PC-3 (cell line): Measurements from ENCODE around the gene SIVA1. TPM values are rescaled to one million over a fixed set of nuclear protein-coding genes. Genes with fewer than 3 reads are reported as not detected.

Experiments used
- ATAC-seq: fragments of 200-7000 bp; cut with Tn5 transposase; 2 replicates; pipeline ENCODE4 v1.9.1; 2020; ENCODE audit warnings: mild to moderate bottlenecking, moderate library complexity
- BruUV-seq: library from RNA; stranded (reverse); fragments of 400-500 nt; replicated peaks from 2 replicates; lab custom pipeline; 2021; lab: Mats Ljungman, UMichigan
- CTCF ChIA-PET: fragments of 300-600 bp; sonication (Branson Sonifier 250); formaldehyde crosslinking; loops from one replicate; lab custom pipeline; 2022; ENCODE audit warnings: antibody characterized with exemption; lab: Charles Lee
- POLR2A ChIA-PET: fragments of 300-600 bp; sonication (Branson Sonifier 250); formaldehyde crosslinking; loops from one replicate; lab custom pipeline; 2022; ENCODE audit warnings: antibody characterized with exemption; ENCODE audit not compliant: unreplicated experiment; lab: Charles Lee
- DNase-seq: peaks from one replicate; pipeline ENCODE4 v3.0.0-alpha.2; 2015
- H2AFZ ChIP-seq: fragments of 300-600 bp; sonication (generic); 2 replicates; pipeline ENCODE4 v1.6.0; 2016; ENCODE audit warnings: antibody characterized with exemption, low read length
- H3F3A ChIP-seq: fragments of 300-600 bp; sonication (generic); one replicate; pipeline ENCODE4 v1.6.0; 2017; ENCODE audit warnings: antibody characterized with exemption, low read length, control low read depth, mild to moderate bottlenecking; ENCODE audit not compliant: unreplicated experiment
- H3K27ac ChIP-seq: fragments of 300-600 bp; sonication (generic); 2 replicates; pipeline ENCODE4 v1.5.1; 2016; ENCODE audit warnings: mild to moderate bottlenecking, low read length
- H3K27me3 ChIP-seq: fragments of 300-600 bp; sonication (generic); 2 replicates; pipeline ENCODE4 v1.6.1; 2016; ENCODE audit warnings: low read length, mixed read lengths
- H3K36me3 ChIP-seq: fragments of 300-600 bp; sonication (generic); 2 replicates; pipeline ENCODE4 v1.6.1; 2016; ENCODE audit warnings: low read depth, mixed run types, low read length, mixed read lengths
- H3K4me1 ChIP-seq: fragments of 300-600 bp; sonication (generic); 2 replicates; pipeline ENCODE4 v1.5.1; 2016; ENCODE audit warnings: low read length; ENCODE audit not compliant: insufficient read depth
- H3K4me2 ChIP-seq: fragments of 300-600 bp; sonication (generic); 2 replicates; pipeline ENCODE4 v1.6.0; 2016; ENCODE audit warnings: low read length
- H3K4me3 ChIP-seq: fragments of 300-600 bp; sonication (generic); 2 replicates; pipeline ENCODE4 v1.5.1; 2016; ENCODE audit warnings: mild to moderate bottlenecking, low read length, mixed read lengths
- H3K79me2 ChIP-seq: fragments of 300-600 bp; sonication (generic); 2 replicates; pipeline ENCODE4 v1.6.1; 2017; ENCODE audit warnings: low read length, mixed read lengths
- H3K9ac ChIP-seq: fragments of 300-600 bp; sonication (generic); 2 replicates; pipeline ENCODE4 v1.6.0; 2016; ENCODE audit warnings: mild to moderate bottlenecking, low read length
- H3K9me2 ChIP-seq: fragments of 300-600 bp; sonication (generic); replicated peaks from 2 replicates; pipeline ENCODE4 v1.6.1; 2016; ENCODE audit warnings: mixed run types, low read length, mixed read lengths
- H3K9me3 ChIP-seq: fragments of 300-600 bp; sonication (generic); 2 replicates; pipeline ENCODE4 v1.6.1; 2016; ENCODE audit warnings: low read length, mixed read lengths
- H4K20me1 ChIP-seq: fragments of 300-600 bp; sonication (generic); 2 replicates; pipeline ENCODE4 v1.6.1; 2016; ENCODE audit warnings: low read length, mixed read lengths
- CTCF ChIP-seq: fragments of 300-600 bp; sonication (generic); conservative IDR thresholded peaks from 2 replicates; pipeline ENCODE4 v1.5.1; 2017; ENCODE audit warnings: antibody characterized with exemption, low read depth, mild to moderate bottlenecking, low read length
- EZH2 ChIP-seq: fragments of 300-600 bp; sonication (generic); IDR thresholded peaks from one replicate; pipeline ENCODE4 v1.6.1; 2017; ENCODE audit warnings: antibody characterized with exemption, mild to moderate bottlenecking, low read length; ENCODE audit not compliant: unreplicated experiment
- EZH2phosphoT487 ChIP-seq: fragments of 300-600 bp; sonication (generic); IDR thresholded peaks from 2 replicates; pipeline ENCODE4 v1.6.1; 2018; ENCODE audit warnings: mild to moderate bottlenecking, antibody characterized with exemption, low read length, borderline replicate concordance
- intact Hi-C: fragments of 100-400 bp; cut with micrococcal nuclease; formaldehyde crosslinking; loops from 2 replicates; pipeline ENCODE4 v1.9.0; 2023
- total RNA-seq: library from RNA; depleted of rRNA; stranded (reverse); fragments of >200 nt; gene quantifications from 2 replicates; pipeline ENCODE4 v1.2.3, GENCODE V29; 2014

The SIVA1 gene
- total RNA-seq, 1 experiment from 2014 or later: 375 TPM

- Histone ChIP-seq H3K9ac (no peak overlapping the region), H3K27me3 (no peaks in the 10 kb centered on the region), H3K9me2 (no peaks in the 10 kb centered on the region), H3K4me2 (no peak overlapping the region), H4K20me1 (no peaks in the 10 kb centered on the region), H3K27ac (no peak overlapping the region), H3K4me3 (no peak overlapping the region), H3K36me3 (peaks cover 5% of the 10 kb centered on the region; the same call in 1 of the 2 replicates), H3K79me2 (no peaks in the 10 kb centered on the region), H3K4me1 (no peaks in the 10 kb centered on the region), H3K9me3 (no peaks in the 10 kb centered on the region), H2AFZ (no peak overlapping the region), H3F3A (no peaks in the 10 kb centered on the region)
- DNase-seq: no peak
- BruUV-seq: no TSS peak
- no peak for ATAC-seq
- CTCF ChIA-PET: no interaction called here
- POLR2A ChIA-PET: interaction anchor here (0.7 kb wide), 1 partner anchor 10 kb away, joined by 4 read pairs; no protein-coding TSS in a partner anchor
- intact Hi-C loops: no loop called here
- TF ChIP-seq CTCF: no peak
- no peak for TF ChIP-seq EZH2
- no peak for TF ChIP-seq EZH2phosphoT487
Measured at GRCh38 chr14:104715871-104716270, 37.1 kb upstream of the SIVA1 start.

- CTCF ChIA-PET: no interaction called here
- no TSS peak for BruUV-seq
Measured at GRCh38 chr14:104717137-104717536, 35.8 kb upstream of the SIVA1 start.

More at GRCh38 chr14:104717137-104717536, 35.8 kb upstream of the SIVA1 start:
- no peak overlapping the region for H3K9ac ChIP-seq
- POLR2A ChIA-PET: no interaction called here
- no peak overlapping the region for H2AFZ ChIP-seq
- H3F3A ChIP-seq: no peaks in the 10 kb centered on the region
- no peak for DNase-seq
- no peaks in the 10 kb centered on the region for H4K20me1 ChIP-seq
- peaks cover 5% of the 10 kb centered on the region; the same call in 1 of the 2 replicates for H3K36me3 ChIP-seq
- no peak for ATAC-seq
- H3K79me2 ChIP-seq: no peaks in the 10 kb centered on the region
- H3K4me3 ChIP-seq: no peak overlapping the region
- intact Hi-C loops: no loop called here
- no peak overlapping the region for H3K4me2 ChIP-seq
- H3K27me3 ChIP-seq: no peaks in the 10 kb centered on the region
- H3K9me2 ChIP-seq: no peaks in the 10 kb centered on the region
- H3K9me3 ChIP-seq: no peaks in the 10 kb centered on the region
- H3K4me1 ChIP-seq: no peaks in the 10 kb centered on the region
- no peak overlapping the region for H3K27ac ChIP-seq
- TF ChIP-seq EZH2phosphoT487: no peak
- TF ChIP-seq CTCF: no peak
- no peak for TF ChIP-seq EZH2
